Karpas-422 (cell line): Measurements from ENCODE around the gene NKAIN2. TPM values are rescaled to one million over a fixed set of nuclear protein-coding genes. Genes with fewer than 3 reads are reported as not detected.

ENCODE experiments used
- DNase-seq: peaks from one replicate; pipeline ENCODE4 v3.0.0-alpha.2; 2015
- H2AFZ ChIP-seq: fragments of 200-600 bp; sonication (generic); 2 replicates; pipeline ENCODE4 v1.6.1; 2014; ENCODE audit warnings: antibody characterized with exemption, low read length, mixed read lengths
- H3K27ac ChIP-seq: fragments of 200-600 bp; sonication (generic); 2 replicates; pipeline ENCODE4 v1.5.1; 2014; ENCODE audit warnings: mild to moderate bottlenecking, low read length, moderate library complexity
- H3K27me3 ChIP-seq: fragments of 200-600 bp; sonication (generic); 2 replicates; pipeline ENCODE4 v1.6.1; 2014; ENCODE audit warnings: low read length, mixed read lengths
- H3K36me3 ChIP-seq: fragments of 200-600 bp; sonication (generic); 2 replicates; pipeline ENCODE4 v1.6.1; 2014; ENCODE audit warnings: low read length, mixed read lengths; ENCODE audit not compliant: insufficient read depth
- H3K4me1 ChIP-seq: fragments of 200-600 bp; sonication (generic); 2 replicates; pipeline ENCODE4 v1.6.1; 2014; ENCODE audit warnings: mild to moderate bottlenecking, low read length, mixed read lengths
- H3K4me2 ChIP-seq: fragments of 200-600 bp; sonication (generic); 2 replicates; pipeline ENCODE4 v1.6.1; 2014; ENCODE audit warnings: low read length, low read depth, mild to moderate bottlenecking; ENCODE audit not compliant: poor library complexity, severe bottlenecking
- H3K4me3 ChIP-seq: fragments of 200-600 bp; sonication (generic); 2 replicates; pipeline ENCODE4 v1.5.1; 2014; ENCODE audit warnings: mild to moderate bottlenecking, antibody characterized with exemption, low read length, mixed read lengths
- H3K79me2 ChIP-seq: fragments of 200-600 bp; sonication (generic); 2 replicates; pipeline ENCODE4 v1.6.1; 2014; ENCODE audit warnings: mild to moderate bottlenecking, low read length, mixed read lengths
- H3K9ac ChIP-seq: fragments of 200-600 bp; sonication (generic); 2 replicates; pipeline ENCODE4 v1.6.0; 2014; ENCODE audit warnings: low read length
- H3K9me2 ChIP-seq: fragments of 200-600 bp; sonication (generic), shearing (Covaris generic); replicated peaks from 2 replicates; pipeline ENCODE4 v1.6.0; 2014; ENCODE audit warnings: mild to moderate bottlenecking, low read length, moderate library complexity; ENCODE audit not compliant: insufficient read depth
- H3K9me3 ChIP-seq: fragments of 300-700, 200-600 bp; sonication (generic); 2 replicates; pipeline ENCODE4 v1.6.1; 2014; ENCODE audit warnings: low read length, mixed read lengths
- H4K20me1 ChIP-seq: fragments of 200-600 bp; sonication (generic); 2 replicates; pipeline ENCODE4 v1.6.1; 2014; ENCODE audit warnings: mild to moderate bottlenecking, antibody characterized with exemption, low read length, low read depth; ENCODE audit not compliant: insufficient read depth
- total RNA-seq: library from RNA; depleted of rRNA; stranded (reverse); fragments of >200 nt; shearing (Covaris generic); gene quantifications from 2 replicates; pipeline ENCODE4 v1.2.3, GENCODE V29; 2014; ENCODE audit warnings: low replicate concordance

Gene NKAIN2
- total RNA-seq, 1 experiment from 2014 or later: not detected

DNA sequence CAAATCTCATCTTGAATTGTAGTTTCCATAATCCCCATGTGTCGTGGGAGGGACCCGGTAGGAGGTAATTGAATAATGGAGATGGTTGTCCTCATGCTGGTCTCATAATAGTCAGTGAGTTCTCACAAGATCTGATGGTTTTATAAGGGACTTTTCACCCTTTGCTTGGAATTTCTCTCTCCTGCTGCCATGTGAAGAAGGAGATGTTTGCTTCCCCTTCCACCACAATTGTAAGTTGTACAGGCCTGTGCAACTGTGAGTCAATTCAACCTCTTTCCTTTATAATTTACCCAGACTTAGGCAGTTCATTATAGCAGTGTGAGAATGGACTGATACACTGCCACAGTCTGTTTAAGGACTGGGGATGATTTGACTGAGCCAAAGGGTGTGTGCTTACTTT lies 44.7 kb downstream of the NKAIN2 start:
- H3K27me3 ChIP-seq: no peaks in the 10 kb centered on the region
- DNase-seq: no peak
- H3K36me3 ChIP-seq: no peaks in the 10 kb centered on the region
- no peak overlapping the region for H2AFZ ChIP-seq
- no peak overlapping the region for H3K27ac ChIP-seq
- no peak overlapping the region for H3K4me2 ChIP-seq
- no peaks in the 10 kb centered on the region for H3K9me2 ChIP-seq
- H3K4me1 ChIP-seq: no peaks in the 10 kb centered on the region
- no peak overlapping the region for H3K4me3 ChIP-seq
- no peaks in the 10 kb centered on the region for H3K79me2 ChIP-seq
- H4K20me1 ChIP-seq: no peaks in the 10 kb centered on the region
- H3K9ac ChIP-seq: no peak overlapping the region
- H3K9me3 ChIP-seq: no peaks in the 10 kb centered on the region

GRCh38 chr6:123849406-123849805 lies 45.7 kb downstream of the NKAIN2 start:
- Histone ChIP-seq H3K79me2 (no peaks in the 10 kb centered on the region), H3K4me2 (no peak overlapping the region), H3K9me3 (no peaks in the 10 kb centered on the region), H3K36me3 (no peaks in the 10 kb centered on the region), H4K20me1 (no peaks in the 10 kb centered on the region), H2AFZ (no peak overlapping the region), H3K4me3 (no peak overlapping the region), H3K27ac (no peak overlapping the region), H3K4me1 (no peaks in the 10 kb centered on the region), H3K9ac (no peak overlapping the region), H3K27me3 (no peaks in the 10 kb centered on the region), H3K9me2 (no peaks in the 10 kb centered on the region)
- no peak for DNase-seq

GRCh38 chr6:123850555-123850954 lies 46.9 kb downstream of the NKAIN2 start:
- Histone ChIP-seq H4K20me1 (no peaks in the 10 kb centered on the region), H3K9me3 (no peaks in the 10 kb centered on the region), H3K27ac (no peak overlapping the region), H3K4me2 (no peak overlapping the region), H3K27me3 (no peaks in the 10 kb centered on the region), H2AFZ (no peak overlapping the region), H3K4me1 (no peaks in the 10 kb centered on the region), H3K36me3 (no peaks in the 10 kb centered on the region), H3K9me2 (no peaks in the 10 kb centered on the region), H3K9ac (no peak overlapping the region), H3K79me2 (no peaks in the 10 kb centered on the region), H3K4me3 (no peak overlapping the region)
- DNase-seq: no peak

- peaks cover 6% of the 10 kb centered on the region; the same call in 1 of the 2 replicates for H3K9me3 ChIP-seq
- no peaks in the 10 kb centered on the region for H3K79me2 ChIP-seq
- H3K27me3 ChIP-seq: no peaks in the 10 kb centered on the region
- H3K4me1 ChIP-seq: no peaks in the 10 kb centered on the region
- no peak overlapping the region for H2AFZ ChIP-seq
- no peaks in the 10 kb centered on the region for H4K20me1 ChIP-seq
- no peaks in the 10 kb centered on the region for H3K9me2 ChIP-seq
- H3K4me2 ChIP-seq: no peak overlapping the region
- H3K27ac ChIP-seq: no peak overlapping the region
- no peak overlapping the region for H3K4me3 ChIP-seq
- DNase-seq: no peak
- H3K36me3 ChIP-seq: no peaks in the 10 kb centered on the region
- H3K9ac ChIP-seq: no peak overlapping the region
Observed at GRCh38 chr6:123854201-123854600, 50.5 kb downstream of the NKAIN2 start.

DNA sequence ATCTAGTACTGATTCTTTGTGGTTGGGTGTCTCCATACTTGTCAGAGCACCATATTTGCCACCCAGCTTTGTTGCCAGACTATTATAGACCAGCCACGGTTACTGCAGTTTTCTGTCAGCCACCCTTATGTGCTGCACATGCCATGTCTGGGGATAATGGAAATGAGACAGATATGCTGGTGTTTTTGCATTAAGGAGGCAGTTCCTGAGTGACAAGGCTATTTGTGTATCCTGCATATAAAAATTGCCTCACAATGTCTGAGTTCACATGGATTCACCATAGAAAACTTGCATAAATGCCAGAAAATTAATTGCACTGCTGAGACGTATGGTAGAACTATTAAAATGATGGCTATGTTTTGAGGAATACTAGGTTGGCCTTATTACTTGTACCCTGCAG lies 51.8 kb downstream of the NKAIN2 start:
- no peaks in the 10 kb centered on the region for H3K36me3 ChIP-seq
- H4K20me1 ChIP-seq: no peaks in the 10 kb centered on the region
- no peaks in the 10 kb centered on the region for H3K79me2 ChIP-seq
- no peaks in the 10 kb centered on the region for H3K27me3 ChIP-seq
- no peak overlapping the region for H3K9ac ChIP-seq
- peaks cover 6% of the 10 kb centered on the region; the same call in 1 of the 2 replicates for H3K9me3 ChIP-seq
- H3K27ac ChIP-seq: no peak overlapping the region
- H3K9me2 ChIP-seq: no peaks in the 10 kb centered on the region
- H3K4me2 ChIP-seq: no peak overlapping the region
- H2AFZ ChIP-seq: no peak overlapping the region
- no peak for DNase-seq
- no peaks in the 10 kb centered on the region for H3K4me1 ChIP-seq
- no peak overlapping the region for H3K4me3 ChIP-seq

DNA sequence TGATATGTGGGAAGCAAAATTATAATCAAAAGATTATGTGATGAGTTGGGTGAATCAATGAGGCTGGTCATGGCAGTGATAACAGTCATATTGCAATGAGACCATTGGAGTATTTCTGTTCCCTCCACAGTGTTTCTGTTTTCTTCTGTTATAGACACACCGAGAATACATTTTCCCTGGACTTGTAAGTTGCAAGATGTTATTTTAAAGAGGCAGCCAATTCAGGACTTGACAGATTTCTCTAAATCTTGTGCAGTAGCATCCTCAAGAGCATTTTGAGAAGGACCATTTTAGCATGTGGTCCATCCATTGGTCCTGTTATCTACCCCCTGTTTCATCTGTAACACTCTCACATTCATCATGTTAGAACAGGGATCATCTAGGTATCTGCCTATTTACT lies 55.6 kb downstream of the NKAIN2 start:
- no peaks in the 10 kb centered on the region for H3K4me1 ChIP-seq
- H4K20me1 ChIP-seq: no peaks in the 10 kb centered on the region
- no peak for DNase-seq
- H3K79me2 ChIP-seq: no peaks in the 10 kb centered on the region
- H3K9me3 ChIP-seq: peaks cover 6% of the 10 kb centered on the region; the same call in 1 of the 2 replicates
- H3K4me2 ChIP-seq: no peak overlapping the region
- no peak overlapping the region for H2AFZ ChIP-seq
- no peak overlapping the region for H3K4me3 ChIP-seq
- no peaks in the 10 kb centered on the region for H3K9me2 ChIP-seq
- no peaks in the 10 kb centered on the region for H3K36me3 ChIP-seq
- no peak overlapping the region for H3K27ac ChIP-seq
- no peak overlapping the region for H3K9ac ChIP-seq
- no peaks in the 10 kb centered on the region for H3K27me3 ChIP-seq

GRCh38 chr6:123869334-123869733 lies 65.7 kb downstream of the NKAIN2 start:
- Histone ChIP-seq H3K9me2 (no peaks in the 10 kb centered on the region), H4K20me1 (no peaks in the 10 kb centered on the region), H3K9me3 (peaks cover 19% of the 10 kb centered on the region; the same call in 1 of the 2 replicates), H3K27me3 (no peaks in the 10 kb centered on the region), H3K4me2 (no peak overlapping the region), H2AFZ (no peak overlapping the region), H3K4me1 (no peaks in the 10 kb centered on the region), H3K4me3 (no peak overlapping the region), H3K79me2 (no peaks in the 10 kb centered on the region), H3K36me3 (no peaks in the 10 kb centered on the region), H3K9ac (no peak overlapping the region), H3K27ac (no peak overlapping the region)
- no peak for DNase-seq

- Histone ChIP-seq H3K36me3 (no peaks in the 10 kb centered on the region), H3K4me1 (no peaks in the 10 kb centered on the region), H3K27ac (no peak overlapping the region), H3K9me2 (no peaks in the 10 kb centered on the region), H3K9ac (no peak overlapping the region), H4K20me1 (no peaks in the 10 kb centered on the region), H3K4me3 (no peak overlapping the region), H3K9me3 (peaks cover 17% of the 10 kb centered on the region; the same call in 1 of the 2 replicates), H2AFZ (no peak overlapping the region), H3K4me2 (no peak overlapping the region), H3K79me2 (no peaks in the 10 kb centered on the region), H3K27me3 (no peaks in the 10 kb centered on the region)
- no peak for DNase-seq
Observed at GRCh38 chr6:123873974-123874373, 70.3 kb downstream of the NKAIN2 start.

- Histone ChIP-seq H3K9me3 (peaks cover 17% of the 10 kb centered on the region; the same call in 1 of the 2 replicates), H3K27me3 (no peaks in the 10 kb centered on the region), H3K79me2 (no peaks in the 10 kb centered on the region), H3K4me2 (no peak overlapping the region), H3K4me3 (no peak overlapping the region), H3K4me1 (no peaks in the 10 kb centered on the region), H3K36me3 (no peaks in the 10 kb centered on the region), H2AFZ (no peak overlapping the region), H3K9me2 (no peaks in the 10 kb centered on the region), H4K20me1 (no peaks in the 10 kb centered on the region), H3K9ac (no peak overlapping the region), H3K27ac (no peak overlapping the region)
- no peak for DNase-seq
Observed at GRCh38 chr6:123875784-123876183, 72.1 kb downstream of the NKAIN2 start.
